ENCODE results near the gene COL28A1. TPM values are rescaled to one million over a fixed set of nuclear protein-coding genes. Genes with fewer than 3 reads are reported as not detected.
"Not testable (repeated sequence)": the region's sequence is repeated elsewhere in the genome, so short reads cannot be mapped to it uniquely, and the experiment has no call there.

COL28A1 gene
- total RNA-seq, 1 donor from 2014 or later: 5.6 TPM

- no peak for DNase-seq (ENCODE audit: missing footprints)
- no peak for ATAC-seq
- intact Hi-C loops (cut with DNase I): no loop called here
Measured at GRCh38 chr7:7399707-7400106, 136.0 kb downstream of the COL28A1 start.

GRCh38 chr7:7395785-7396184, 139.9 kb downstream of the COL28A1 start:
- intact Hi-C loops (cut with DNase I): no loop called here
- ATAC-seq (no peak), DNase-seq (ENCODE audit: missing footprints) (no peak)

DNA sequence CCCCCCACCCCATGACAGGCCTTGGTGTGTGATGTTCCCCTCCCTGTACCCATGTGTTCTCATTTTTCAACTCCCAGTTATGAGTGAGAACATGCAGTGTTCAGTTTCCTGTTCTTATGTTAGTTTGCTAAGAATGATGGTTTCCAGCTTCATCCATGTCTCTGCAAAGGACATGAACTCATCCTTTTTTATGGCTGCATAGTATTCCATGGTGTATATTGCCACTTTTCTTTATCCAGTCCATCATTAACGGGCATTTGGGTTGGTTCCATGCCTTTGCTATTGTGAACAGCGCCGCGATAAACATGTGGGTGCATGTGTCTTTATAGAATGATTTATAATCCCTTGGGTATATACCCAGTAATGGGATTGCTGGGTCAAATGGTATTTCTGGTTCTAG, 147.5 kb downstream of the COL28A1 start:
- intact Hi-C loops (cut with DNase I); ATAC-seq; DNase-seq (ENCODE audit: missing footprints): not testable (repeated sequence)

DNA sequence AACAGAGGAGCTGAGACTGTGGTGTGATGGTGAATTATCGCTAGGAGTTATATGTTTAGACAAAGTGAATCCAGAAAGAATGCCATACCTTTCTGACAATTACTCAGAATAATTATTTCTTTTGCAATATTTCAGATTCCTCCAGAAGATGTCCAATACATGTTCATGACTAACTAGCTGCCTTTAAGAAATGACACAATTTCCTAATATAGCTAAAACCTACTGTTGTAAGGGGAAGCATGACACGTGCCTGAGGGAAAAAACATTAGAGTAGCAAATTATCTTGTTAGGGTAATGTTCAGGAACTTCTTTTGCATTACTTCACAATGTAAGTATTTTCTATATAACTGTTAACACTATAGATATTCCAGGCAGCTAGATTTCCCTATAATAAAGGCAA, 150.3 kb downstream of the COL28A1 start:
- ATAC-seq (no peak), DNase-seq (ENCODE audit: missing footprints) (no peak)
- intact Hi-C loops (cut with DNase I): no loop called here

GRCh38 chr7:7384228-7384627, 151.4 kb downstream of the COL28A1 start:
- no peak for DNase-seq (ENCODE audit: missing footprints)
- intact Hi-C loops (cut with DNase I): no loop called here
- no peak for ATAC-seq

DNA sequence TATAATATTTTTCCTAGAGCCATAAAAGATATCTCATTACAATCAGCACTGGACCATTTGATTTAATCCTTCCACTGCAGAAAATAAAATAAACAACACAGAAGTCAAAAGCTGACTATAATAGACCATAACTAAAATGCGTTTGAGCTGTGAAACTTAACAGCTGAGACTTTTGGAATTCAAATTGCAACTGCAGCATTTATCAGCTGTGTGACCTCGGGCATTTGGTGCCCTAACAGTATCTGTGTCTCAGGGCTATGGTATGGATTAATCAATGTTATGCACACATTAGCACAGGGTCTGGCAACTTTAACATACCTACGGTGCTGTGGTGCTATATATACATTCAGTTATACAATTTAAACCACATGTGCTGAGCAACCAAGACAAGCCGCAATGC, 160.1 kb downstream of the COL28A1 start:
- ATAC-seq: no peak
- intact Hi-C loops (cut with DNase I): no loop called here
- DNase-seq (ENCODE audit: missing footprints): no peak

- intact Hi-C loops (cut with DNase I): no loop called here
- no peak for DNase-seq (ENCODE audit: missing footprints)
- ATAC-seq: no peak
Measured at GRCh38 chr7:7370076-7370475, 165.6 kb downstream of the COL28A1 start.

- DNase-seq (ENCODE audit: missing footprints) (no peak), ATAC-seq (no peak)
- intact Hi-C loops (cut with DNase I): no loop called here
Measured at GRCh38 chr7:7369134-7369533, 166.5 kb downstream of the COL28A1 start.

- ATAC-seq: no peak
- intact Hi-C loops (cut with DNase I): no loop called here
- DNase-seq (ENCODE audit: missing footprints): no peak
Measured at GRCh38 chr7:7354674-7355073, 181.0 kb downstream of the COL28A1 start.

GRCh38 chr7:7352845-7353244, 182.8 kb downstream of the COL28A1 start:
- intact Hi-C loops (cut with DNase I): no loop called here
- no peak for DNase-seq (ENCODE audit: missing footprints)
- ATAC-seq: no peak

- ATAC-seq: no peak
- intact Hi-C loops (cut with DNase I): no loop called here
Measured at GRCh38 chr7:7351832-7352231, 183.8 kb downstream of the COL28A1 start.

GRCh38 chr7:7351156-7351555, 184.5 kb downstream of the COL28A1 start:
- ATAC-seq: no peak
- no peak for DNase-seq (ENCODE audit: missing footprints)
- intact Hi-C loops (cut with DNase I): no loop called here

More at GRCh38 chr7:7351832-7352231, 183.8 kb downstream of the COL28A1 start:
- DNase-seq (ENCODE audit: missing footprints): no peak

DNA sequence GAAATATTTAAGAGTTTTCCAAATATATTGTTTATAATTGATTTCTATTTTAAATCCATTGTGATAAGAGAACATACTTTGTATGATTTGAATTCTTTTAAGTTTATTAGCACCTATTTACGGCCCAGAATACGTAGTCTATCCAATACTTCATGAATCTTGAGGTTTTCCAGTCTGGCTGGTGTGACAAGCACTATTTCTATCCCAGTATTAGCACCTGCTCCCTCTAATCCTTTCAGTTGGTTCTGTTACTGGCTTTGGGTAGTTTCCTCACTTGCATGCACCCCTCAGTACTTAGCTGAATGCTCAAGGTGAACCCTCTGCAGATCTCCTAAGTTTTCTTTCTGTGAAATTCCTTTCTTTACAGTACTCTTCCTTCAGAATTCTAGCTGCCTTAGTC, 186.5 kb downstream of the COL28A1 start:
- intact Hi-C loops (cut with DNase I): no loop called here
- ATAC-seq: no peak
- no peak for DNase-seq (ENCODE audit: missing footprints)

DNA sequence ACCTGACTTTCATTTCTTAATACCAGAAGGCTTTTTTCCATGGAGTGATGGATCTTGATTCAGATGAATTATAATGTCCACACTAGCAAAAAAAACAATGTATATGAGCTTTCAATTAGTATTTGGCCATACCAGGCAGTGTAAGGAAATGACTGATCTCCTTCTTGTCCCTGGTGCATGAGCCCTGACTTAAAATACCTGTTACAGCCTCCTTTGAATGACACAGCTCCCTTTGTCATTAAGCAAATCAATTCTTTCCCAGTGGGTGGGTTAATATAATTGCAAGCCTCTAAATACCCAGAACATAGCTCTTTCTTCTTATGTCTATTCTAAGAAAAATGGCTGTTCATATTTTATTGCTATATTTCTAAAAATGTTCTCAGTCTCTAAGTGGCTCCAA, 188.6 kb downstream of the COL28A1 start:
- DNase-seq (ENCODE audit: missing footprints) (no peak), ATAC-seq (no peak)
- intact Hi-C loops (cut with DNase I): no loop called here

GRCh38 chr7:7344583-7344982, 191.1 kb downstream of the COL28A1 start:
- intact Hi-C loops (cut with DNase I): no loop called here
- ATAC-seq (no peak), DNase-seq (ENCODE audit: missing footprints) (no peak)

GRCh38 chr7:7335909-7336308, 199.8 kb downstream of the COL28A1 start:
- no peak for ATAC-seq
- intact Hi-C loops (cut with DNase I): no loop called here
- no peak for DNase-seq (ENCODE audit: missing footprints)

DNA sequence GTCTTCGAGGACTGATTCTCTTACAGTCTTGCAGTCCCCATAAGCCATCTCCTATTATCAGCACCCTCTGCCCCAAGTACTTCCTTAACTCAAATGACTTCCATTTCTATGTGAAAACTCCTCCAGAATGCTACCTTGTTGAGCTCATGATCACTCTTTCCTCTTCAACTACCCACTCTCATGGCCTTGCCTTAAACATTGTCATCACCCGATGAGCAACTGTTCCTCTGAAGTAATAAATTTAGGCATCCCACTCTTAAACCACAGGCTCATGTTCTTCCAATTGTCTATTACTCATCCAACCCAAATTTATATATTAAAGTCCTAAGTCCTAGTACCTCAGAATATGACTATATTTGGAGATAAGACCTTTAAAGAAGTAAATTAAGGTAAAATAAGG, 200.5 kb downstream of the COL28A1 start:
- DNase-seq (ENCODE audit: missing footprints): no peak
- intact Hi-C loops (cut with DNase I): no loop called here
- ATAC-seq: no peak

DNA sequence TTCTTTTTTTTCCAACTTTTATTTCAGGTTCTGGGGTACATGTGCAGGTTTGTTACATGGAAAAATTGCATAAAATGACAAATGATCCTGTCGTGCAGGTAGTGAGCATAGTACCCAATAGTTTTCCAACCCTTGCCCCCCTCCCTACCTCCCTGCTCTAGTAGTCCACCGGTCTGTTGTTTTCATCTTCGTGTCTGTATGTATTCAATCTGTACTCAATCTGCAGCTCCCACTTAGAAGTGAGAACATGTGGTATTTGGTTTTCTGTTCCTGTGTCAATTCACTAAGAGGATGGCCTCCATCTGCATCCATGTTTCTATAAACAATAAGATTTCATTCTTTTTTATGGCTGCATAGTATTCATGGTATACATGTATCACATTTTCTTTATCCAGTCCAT, 202.1 kb downstream of the COL28A1 start:
- ATAC-seq (no peak), DNase-seq (ENCODE audit: missing footprints) (no peak)
- intact Hi-C loops (cut with DNase I): no loop called here

DNA sequence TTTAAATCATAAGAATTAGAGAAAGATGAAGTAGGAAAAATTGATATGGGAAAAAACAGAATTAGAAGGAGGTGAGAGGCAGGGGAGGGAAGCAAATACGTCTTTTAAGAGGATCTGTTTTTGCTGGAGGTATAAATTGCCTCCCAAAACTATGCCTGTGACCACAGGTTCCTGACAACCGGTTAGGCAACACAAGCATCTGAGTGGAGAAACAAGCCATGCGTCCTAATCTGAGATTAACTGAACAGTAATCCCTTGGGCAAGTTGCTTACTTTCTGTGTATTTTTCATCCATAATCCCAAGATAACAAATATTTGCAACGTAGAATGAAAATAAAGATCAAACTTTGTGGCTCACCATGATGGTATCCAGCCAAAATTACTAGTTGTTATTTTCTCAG, 204.2 kb downstream of the COL28A1 start:
- no peak for ATAC-seq
- intact Hi-C loops (cut with DNase I): no loop called here
- no peak for DNase-seq (ENCODE audit: missing footprints)

- intact Hi-C loops (cut with DNase I): no loop called here
- ATAC-seq (no peak), DNase-seq (ENCODE audit: missing footprints) (no peak)
Measured at GRCh38 chr7:7330997-7331396, 204.7 kb downstream of the COL28A1 start.

DNA sequence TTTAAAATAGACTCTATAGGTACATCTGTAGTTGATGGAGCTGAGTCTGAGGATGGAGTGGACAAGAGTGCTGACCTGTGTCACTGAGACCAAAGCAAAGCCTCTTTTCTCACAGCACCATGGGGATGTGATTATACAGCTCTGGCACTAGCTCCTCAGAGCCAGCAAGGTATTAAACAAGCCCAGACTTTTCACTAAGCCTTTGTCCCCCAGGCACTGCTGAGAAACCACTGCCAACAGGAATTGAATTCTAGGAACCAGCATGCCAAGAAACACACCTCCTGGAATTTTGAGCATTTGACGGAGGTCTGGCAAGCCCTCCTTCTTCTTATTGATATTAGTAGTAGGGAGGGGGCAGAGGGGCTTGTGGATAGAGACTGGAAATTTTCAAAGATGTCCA, 206.3 kb downstream of the COL28A1 start:
- ATAC-seq: no peak
- DNase-seq (ENCODE audit: missing footprints): no peak
- intact Hi-C loops (cut with DNase I): no loop called here

GRCh38 chr7:7327423-7327822, 208.2 kb downstream of the COL28A1 start:
- no peak for ATAC-seq

More at GRCh38 chr7:7327423-7327822, 208.2 kb downstream of the COL28A1 start:
- DNase-seq (ENCODE audit: missing footprints): no peak
- intact Hi-C loops (cut with DNase I): no loop called here
